HEK293 (cell line): ENCODE results near the gene SHOC2.
A peak's percentile ranks its signal among the peaks of the same experiment; 100 is the strongest.

Experiments used
- CTCF ChIA-PET: fragments of 350-600 bp; formaldehyde crosslinking; extraction: SDS; loops from one replicate; lab custom pipeline; 2021; ENCODE audit warnings: antibody characterized with exemption; lab: Yijun Ruan, JAX
- POLR2A ChIA-PET: fragments of 300-600 bp; formaldehyde crosslinking; extraction: SDS; loops from one replicate; lab custom pipeline; 2020; ENCODE audit warnings: antibody characterized with exemption, inconsistent platforms; lab: Yijun Ruan, JAX
- H3K27ac ChIP-seq: fragments of 200-500 bp; sonication (Bioruptor generic); 2 replicates; pipeline ENCODE4 v1.5.1; 2014; ENCODE audit warnings: low read depth, low read length, control low read depth, inconsistent platforms; ENCODE audit errors: extremely low read depth
- H3K36me3 ChIP-seq, 2 experiments: fragments of 200-500 bp in 1 of 2; sonication (Bioruptor generic) in 1 of 2; 1 replicate in 1 of 2; 2 replicates in 1 of 2; pipeline ENCODE4 v1.5.1; 2014 to 2017; ENCODE audit warnings: inconsistent platforms in 2 of 2, low read length in 2 of 2; ENCODE audit not compliant: control insufficient read depth in 2 of 2, insufficient read depth in 1 of 2
- H3K4me1 ChIP-seq: fragments of 200-500 bp; sonication (Bioruptor generic); 2 replicates; pipeline ENCODE4 v1.5.1; 2014; ENCODE audit warnings: mild to moderate bottlenecking, low read length, inconsistent platforms; ENCODE audit not compliant: control insufficient read depth, insufficient read depth
- H3K4me3 ChIP-seq: 2 replicates; pipeline ENCODE4 v1.5.1; 2011; ENCODE audit warnings: low read depth, mild to moderate bottlenecking, control low read depth, low read length, moderate library complexity
- H3K9me3 ChIP-seq: fragments of 200-500 bp; sonication (Bioruptor generic); 2 replicates; pipeline ENCODE4 v1.5.1; 2014; ENCODE audit warnings: low read depth, low read length, inconsistent platforms; ENCODE audit not compliant: control insufficient read depth, insufficient read depth
- BCL6B ChIP-seq: fragments of 450-650 bp; formaldehyde crosslinking; IDR thresholded peaks from 2 replicates; pipeline ENCODE4 v1.5.1; 2017; ENCODE audit warnings: missing biosample characterization, missing genetic modification characterization
- GLI4 ChIP-seq: fragments of 450-650 bp; formaldehyde crosslinking; IDR thresholded peaks from 2 replicates; pipeline ENCODE4 v1.5.1; 2016; ENCODE audit warnings: missing biosample characterization, missing genetic modification characterization
- IKZF3 ChIP-seq: fragments of 450-650 bp; IDR thresholded peaks from 2 replicates; pipeline ENCODE4 v1.5.0; 2018; ENCODE audit warnings: missing biosample characterization, mild to moderate bottlenecking, missing genetic modification characterization, moderate library complexity
- RBAK ChIP-seq: fragments of 450-650 bp; formaldehyde crosslinking; IDR thresholded peaks from 2 replicates; pipeline ENCODE4 v1.5.1; 2016; ENCODE audit warnings: missing biosample characterization, missing genetic modification characterization
- TSHZ1 ChIP-seq: fragments of 450-650 bp; formaldehyde crosslinking; IDR thresholded peaks from 2 replicates; pipeline ENCODE4 v1.5.1; 2016; ENCODE audit warnings: missing biosample characterization, missing genetic modification characterization, borderline replicate concordance
- YY2 ChIP-seq: fragments of 450-650 bp; formaldehyde crosslinking; IDR thresholded peaks from 2 replicates; pipeline ENCODE4 v1.5.1; 2016; ENCODE audit warnings: missing biosample characterization, missing genetic modification characterization
- ZIC2 ChIP-seq: fragments of 450-650 bp; formaldehyde crosslinking; IDR thresholded peaks from 2 replicates; pipeline ENCODE4 v1.5.1; 2016; ENCODE audit warnings: missing biosample characterization, missing genetic modification characterization
- ZNF121 ChIP-seq: fragments of 450-650 bp; formaldehyde crosslinking; IDR thresholded peaks from 2 replicates; pipeline ENCODE4 v1.5.1; 2016; ENCODE audit warnings: missing biosample characterization, missing genetic modification characterization
- ZNF132 ChIP-seq: fragments of 450-650 bp; formaldehyde crosslinking; IDR thresholded peaks from 2 replicates; pipeline ENCODE4 v1.5.1; 2017; ENCODE audit warnings: missing biosample characterization, missing genetic modification characterization, borderline replicate concordance
- ZNF146 ChIP-seq: fragments of 450-650 bp; formaldehyde crosslinking; IDR thresholded peaks from 2 replicates; pipeline ENCODE4 v1.5.1; 2016; ENCODE audit warnings: missing biosample characterization, missing genetic modification characterization
- ZNF24 ChIP-seq: fragments of 450-650 bp; formaldehyde crosslinking; IDR thresholded peaks from 2 replicates; pipeline ENCODE4 v1.5.1; 2016; ENCODE audit warnings: missing biosample characterization, missing genetic modification characterization
- ZNF280D ChIP-seq: fragments of 450-650 bp; formaldehyde crosslinking; IDR thresholded peaks from 2 replicates; pipeline ENCODE4 v1.5.1; 2016; ENCODE audit warnings: missing biosample characterization, missing genetic modification characterization
- ZNF324 ChIP-seq: fragments of 450-650 bp; formaldehyde crosslinking; IDR thresholded peaks from 2 replicates; pipeline ENCODE4 v1.5.1; 2016; ENCODE audit warnings: missing biosample characterization, missing genetic modification characterization
- ZNF335 ChIP-seq: fragments of 450-650 bp; formaldehyde crosslinking; conservative IDR thresholded peaks from 2 replicates; pipeline ENCODE4 v1.5.1; 2016; ENCODE audit warnings: missing biosample characterization, missing genetic modification characterization
- ZNF449 ChIP-seq: fragments of 450-650 bp; formaldehyde crosslinking; IDR thresholded peaks from 2 replicates; pipeline ENCODE4 v1.5.1; 2017; ENCODE audit warnings: missing biosample characterization, mild to moderate bottlenecking, missing genetic modification characterization, moderate library complexity
- ZNF488 ChIP-seq: fragments of 450-650 bp; formaldehyde crosslinking; IDR thresholded peaks from 2 replicates; pipeline ENCODE4 v1.5.1; 2016; ENCODE audit warnings: missing biosample characterization, missing genetic modification characterization
- ZNF530 ChIP-seq: fragments of 450-650 bp; formaldehyde crosslinking; IDR thresholded peaks from 2 replicates; pipeline ENCODE4 v1.5.1; 2016; ENCODE audit warnings: low read depth, missing biosample characterization, missing genetic modification characterization
- ZNF558 ChIP-seq: fragments of 450-650 bp; formaldehyde crosslinking; IDR thresholded peaks from 2 replicates; pipeline ENCODE4 v1.5.1; 2016; ENCODE audit warnings: missing biosample characterization, missing genetic modification characterization
- ZNF571 ChIP-seq: fragments of 450-650 bp; formaldehyde crosslinking; IDR thresholded peaks from 2 replicates; pipeline ENCODE4 v1.5.0; 2017; ENCODE audit warnings: missing biosample characterization, missing genetic modification characterization
- ZNF664 ChIP-seq: fragments of 450-650 bp; formaldehyde crosslinking; IDR thresholded peaks from 2 replicates; pipeline ENCODE4 v1.5.1; 2016; ENCODE audit warnings: missing biosample characterization, missing genetic modification characterization
- ZNF776 ChIP-seq: fragments of 450-650 bp; formaldehyde crosslinking; IDR thresholded peaks from 2 replicates; pipeline ENCODE4 v1.5.0; 2017; ENCODE audit warnings: missing biosample characterization, missing genetic modification characterization, borderline replicate concordance

SHOC2 gene

GRCh38 chr10:111004016-111004415, 84.6 kb downstream of the SHOC2 start (continued):
- TF ChIP-seq TSHZ1 (tag by site-specific recombination) = no peak
- TF ChIP-seq ZNF146 (tag by site-specific recombination) = no peak
- no peak for TF ChIP-seq ZNF488
- TF ChIP-seq ZNF132 (tag by site-specific recombination) = no peak
- TF ChIP-seq, all 188 proteins: peak for 0

GRCh38 chr10:111007486-111007885, 88.1 kb downstream of the SHOC2 start:
- peaks cover 22 to 31% of the 10 kb centered on the region in 2 experiments; a peak in 2 of 3 replicates for H3K36me3 ChIP-seq
- no peak overlapping the region for H3K4me3 ChIP-seq
- TF ChIP-seq IKZF3 (no peak), ZNF664 (tag by site-specific recombination) (peak; percentile 96), GLI4 (tag by site-specific recombination) (no peak)
- no peak overlapping the region for H3K27ac ChIP-seq
- no peaks in the 10 kb centered on the region for H3K9me3 ChIP-seq
- H3K4me1 ChIP-seq = no peaks in the 10 kb centered on the region
- ChIA-PET POLR2A (no interaction called here), CTCF (no interaction called here)

GRCh38 chr10:111015181-111015580, 95.8 kb downstream of the SHOC2 start:
- CTCF ChIA-PET = no interaction called here
- Histone ChIP-seq H3K27ac (no peak overlapping the region), H3K36me3 (peaks cover 2 to 7% of the 10 kb centered on the region in 2 experiments), H3K4me1 (no peaks in the 10 kb centered on the region), H3K4me3 (no peak overlapping the region), H3K9me3 (no peaks in the 10 kb centered on the region)
- TF ChIP-seq ZNF571 (tag by site-specific recombination) = no peak
- no peak for TF ChIP-seq ZNF324 (tag by site-specific recombination)
- no peak for TF ChIP-seq YY2 (tag by site-specific recombination)
- no peak for TF ChIP-seq ZNF776 (tag by site-specific recombination)
- TF ChIP-seq BCL6B = no peak
- no peak for TF ChIP-seq ZNF24 (tag by site-specific recombination)
- no peak for TF ChIP-seq ZNF449 (tag by site-specific recombination)
- TF ChIP-seq ZIC2 (tag by site-specific recombination) = no peak
- TF ChIP-seq RBAK (tag by site-specific recombination) = no peak
- TF ChIP-seq ZNF121 (tag by site-specific recombination) = no peak
- TF ChIP-seq ZNF335 (tag by site-specific recombination) = no peak
- no peak for TF ChIP-seq ZNF280D (tag by site-specific recombination)
- TF ChIP-seq ZNF530 (tag by site-specific recombination) = no peak
- TF ChIP-seq ZNF558 (tag by site-specific recombination) = no peak
- POLR2A ChIA-PET = no interaction called here
